HepG2 (cell line): ENCODE data around the gene ERCC4. TPM values are rescaled to one million over a fixed set of nuclear protein-coding genes. Genes with fewer than 3 reads are reported as not detected.
A peak's percentile ranks its signal among the peaks of the same experiment; 100 is the strongest.

Source experiments
- CC2D1A ChIP-seq: sonication (generic); formaldehyde crosslinking; IDR thresholded peaks from 2 replicates; pipeline ENCODE4 v1.8.1; 2023; ENCODE audit warnings: mild to moderate bottlenecking, missing genetic modification reagents
- FOXO1 ChIP-seq: sonication (generic); formaldehyde crosslinking; IDR thresholded peaks from 2 replicates; pipeline ENCODE4 v1.4.0; 2020; ENCODE audit warnings: missing genetic modification reagents
- NCOA1 ChIP-seq: sonication (generic); formaldehyde crosslinking; IDR thresholded peaks from 2 replicates; pipeline ENCODE4 v1.9.0; 2021; ENCODE audit warnings: missing genetic modification reagents
- YEATS4 ChIP-seq: sonication (generic); formaldehyde crosslinking; IDR thresholded peaks from 2 replicates; pipeline ENCODE4 v1.4.0; 2020; ENCODE audit warnings: missing genetic modification reagents, borderline replicate concordance
- ZNF124 ChIP-seq: sonication (generic); formaldehyde crosslinking; IDR thresholded peaks from 2 replicates; pipeline ENCODE4 v1.4.0; 2020; ENCODE audit warnings: missing genetic modification reagents
- ZNF256 ChIP-seq: sonication (generic); formaldehyde crosslinking; conservative IDR thresholded peaks from 2 replicates; pipeline ENCODE4 v1.4.0; 2020; ENCODE audit warnings: missing genetic modification reagents
- ZNF260 ChIP-seq: sonication (generic); formaldehyde crosslinking; IDR thresholded peaks from 2 replicates; pipeline ENCODE4 v1.4.0; 2020; ENCODE audit warnings: missing genetic modification reagents, low read depth, mild to moderate bottlenecking, borderline replicate concordance
- ZNF3 ChIP-seq: IDR thresholded peaks from 2 replicates; pipeline ENCODE4 v1.7.0; 2017; ENCODE audit warnings: inconsistent platforms
- ZNF329 ChIP-seq: sonication (generic); formaldehyde crosslinking; IDR thresholded peaks from 2 replicates; pipeline ENCODE4 v1.9.0; 2021; ENCODE audit warnings: low read depth, mild to moderate bottlenecking, missing genetic modification reagents
- ZNF572 ChIP-seq: sonication (generic); formaldehyde crosslinking; IDR thresholded peaks from 2 replicates; pipeline ENCODE4 v1.5.1; 2020; ENCODE audit warnings: mild to moderate bottlenecking, missing genetic modification reagents
- ZSCAN9 ChIP-seq: IDR thresholded peaks from 2 replicates; pipeline ENCODE4 v1.6.1; 2016; ENCODE audit warnings: borderline replicate concordance
- ZZZ3 ChIP-seq: sonication (generic); formaldehyde crosslinking; IDR thresholded peaks from 2 replicates; pipeline ENCODE4 v1.4.0; 2020; ENCODE audit warnings: missing genetic modification reagents, mild to moderate bottlenecking, borderline replicate concordance
- polyA plus RNA-seq, 8 experiments: library from polyadenylated mRNA; depleted of rRNA in 3 of 8; stranded (reverse) in 7 of 8; unstranded in 1 of 8; fragments of >200 nt; fragmentation: Illumina TruSeq in 4 of 8; extraction: Trizol in 4 of 8; gene quantifications; 2 replicates each; pipeline versions ENCODE4 v1.2.1 to v1.2.3, GENCODE V29; 2011 to 2016; ENCODE audit warnings: low read depth in 4 of 8, missing spikeins in 1 of 8, mixed read lengths in 1 of 8; ENCODE audit not compliant: insufficient read depth in 1 of 8
- total RNA-seq, 5 experiments: library from RNA; depleted of rRNA; stranded (reverse); fragments of >200 nt; fragmentation: Illumina TruSeq; extraction: Trizol; gene quantifications; 2 replicates each; pipeline ENCODE4 v1.2.3, GENCODE V29; 2016; ENCODE audit warnings: low read depth in 1 of 5
- TF ChIP-seq, protein P1 (sequence below): sonication (generic); formaldehyde crosslinking; IDR thresholded peaks from 2 replicates; pipeline ENCODE4 v1.4.0; 2020; ENCODE audit warnings: missing genetic modification reagents
- TF ChIP-seq, protein P2 (sequence below): sonication (generic); formaldehyde crosslinking; IDR thresholded peaks from 2 replicates; pipeline ENCODE4 v1.5.0; 2020; ENCODE audit warnings: missing genetic modification reagents
- TF ChIP-seq, protein P3 (sequence below): sonication (generic); formaldehyde crosslinking; IDR thresholded peaks from 2 replicates; pipeline ENCODE4 v1.5.0; 2020; ENCODE audit warnings: missing genetic modification reagents, mild to moderate bottlenecking, borderline replicate concordance
- TF ChIP-seq, protein P4 (sequence below): sonication (generic); formaldehyde crosslinking; IDR thresholded peaks from 2 replicates; pipeline ENCODE4 v1.4.0; 2020; ENCODE audit warnings: missing genetic modification reagents
- TF ChIP-seq, protein P5 (sequence below): sonication (generic); formaldehyde crosslinking; IDR thresholded peaks from 2 replicates; pipeline ENCODE4 v1.4.0; 2020; ENCODE audit warnings: mild to moderate bottlenecking, missing genetic modification reagents

The ERCC4 gene
- total and polyA plus RNA-seq, 2 of the 13 experiments (the other 11 are each of a cell fraction or from before 2014, with no cell fraction given): 5.4 to 15.2 TPM

DNA sequence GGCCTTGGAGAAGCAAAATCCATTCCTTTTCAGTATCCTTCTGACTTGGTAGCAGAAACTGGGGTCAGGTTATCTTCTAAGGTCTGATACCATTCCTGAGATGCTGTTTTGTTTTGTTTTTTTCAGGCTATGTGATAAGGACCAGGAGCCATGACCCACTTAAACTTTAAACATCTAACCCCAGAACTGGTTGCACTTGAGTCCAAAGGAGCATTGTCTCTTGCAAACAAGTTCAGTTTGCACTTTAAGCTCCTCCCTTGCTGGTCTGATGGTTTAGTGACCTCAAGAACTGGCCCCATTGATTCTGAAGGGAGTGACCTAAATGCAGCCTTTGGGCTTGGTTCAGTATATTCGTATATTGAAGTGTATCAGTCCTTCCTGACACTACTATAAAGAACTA, 75.2 kb downstream of the ERCC4 start (continued):
- TF ChIP-seq NCOA1 (CRISPR knock-in tag) (no peak), ZNF329 (CRISPR knock-in tag) (no peak), ZSCAN9 (CRISPR knock-in tag) (no peak), YEATS4 (CRISPR knock-in tag) (no peak), CC2D1A (CRISPR knock-in tag) (no peak), ZNF572 (CRISPR knock-in tag) (no peak), ZNF260 (CRISPR knock-in tag) (no peak), ZZZ3 (CRISPR knock-in tag) (no peak), ZNF124 (CRISPR knock-in tag) (no peak), FOXO1 (peak; percentile 59; the same call in 1 of the 2 replicates), ZNF3 (CRISPR knock-in tag) (no peak), ZNF256 (CRISPR knock-in tag) (no peak)
- TF ChIP-seq, protein P1, sequence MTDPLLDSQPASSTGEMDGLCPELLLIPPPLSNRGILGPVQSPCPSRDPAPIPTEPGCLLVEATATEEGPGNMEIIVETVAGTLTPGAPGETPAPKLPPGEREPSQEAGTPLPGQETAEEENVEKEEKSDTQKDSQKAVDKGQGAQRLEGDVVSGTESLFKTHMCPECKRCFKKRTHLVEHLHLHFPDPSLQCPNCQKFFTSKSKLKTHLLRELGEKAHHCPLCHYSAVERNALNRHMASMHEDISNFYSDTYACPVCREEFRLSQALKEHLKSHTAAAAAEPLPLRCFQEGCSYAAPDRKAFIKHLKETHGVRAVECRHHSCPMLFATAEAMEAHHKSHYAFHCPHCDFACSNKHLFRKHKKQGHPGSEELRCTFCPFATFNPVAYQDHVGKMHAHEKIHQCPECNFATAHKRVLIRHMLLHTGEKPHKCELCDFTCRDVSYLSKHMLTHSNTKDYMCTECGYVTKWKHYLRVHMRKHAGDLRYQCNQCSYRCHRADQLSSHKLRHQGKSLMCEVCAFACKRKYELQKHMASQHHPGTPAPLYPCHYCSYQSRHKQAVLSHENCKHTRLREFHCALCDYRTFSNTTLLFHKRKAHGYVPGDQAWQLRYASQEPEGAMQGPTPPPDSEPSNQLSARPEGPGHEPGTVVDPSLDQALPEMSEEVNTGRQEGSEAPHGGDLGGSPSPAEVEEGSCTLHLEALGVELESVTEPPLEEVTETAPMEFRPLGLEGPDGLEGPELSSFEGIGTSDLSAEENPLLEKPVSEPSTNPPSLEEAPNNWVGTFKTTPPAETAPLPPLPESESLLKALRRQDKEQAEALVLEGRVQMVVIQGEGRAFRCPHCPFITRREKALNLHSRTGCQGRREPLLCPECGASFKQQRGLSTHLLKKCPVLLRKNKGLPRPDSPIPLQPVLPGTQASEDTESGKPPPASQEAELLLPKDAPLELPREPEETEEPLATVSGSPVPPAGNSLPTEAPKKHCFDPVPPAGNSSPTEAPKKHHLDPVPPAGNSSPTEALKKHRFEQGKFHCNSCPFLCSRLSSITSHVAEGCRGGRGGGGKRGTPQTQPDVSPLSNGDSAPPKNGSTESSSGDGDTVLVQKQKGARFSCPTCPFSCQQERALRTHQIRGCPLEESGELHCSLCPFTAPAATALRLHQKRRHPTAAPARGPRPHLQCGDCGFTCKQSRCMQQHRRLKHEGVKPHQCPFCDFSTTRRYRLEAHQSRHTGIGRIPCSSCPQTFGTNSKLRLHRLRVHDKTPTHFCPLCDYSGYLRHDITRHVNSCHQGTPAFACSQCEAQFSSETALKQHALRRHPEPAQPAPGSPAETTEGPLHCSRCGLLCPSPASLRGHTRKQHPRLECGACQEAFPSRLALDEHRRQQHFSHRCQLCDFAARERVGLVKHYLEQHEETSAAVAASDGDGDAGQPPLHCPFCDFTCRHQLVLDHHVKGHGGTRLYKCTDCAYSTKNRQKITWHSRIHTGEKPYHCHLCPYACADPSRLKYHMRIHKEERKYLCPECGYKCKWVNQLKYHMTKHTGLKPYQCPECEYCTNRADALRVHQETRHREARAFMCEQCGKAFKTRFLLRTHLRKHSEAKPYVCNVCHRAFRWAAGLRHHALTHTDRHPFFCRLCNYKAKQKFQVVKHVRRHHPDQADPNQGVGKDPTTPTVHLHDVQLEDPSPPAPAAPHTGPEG (CRISPR knock-in tag): no peak
- TF ChIP-seq, protein P2, sequence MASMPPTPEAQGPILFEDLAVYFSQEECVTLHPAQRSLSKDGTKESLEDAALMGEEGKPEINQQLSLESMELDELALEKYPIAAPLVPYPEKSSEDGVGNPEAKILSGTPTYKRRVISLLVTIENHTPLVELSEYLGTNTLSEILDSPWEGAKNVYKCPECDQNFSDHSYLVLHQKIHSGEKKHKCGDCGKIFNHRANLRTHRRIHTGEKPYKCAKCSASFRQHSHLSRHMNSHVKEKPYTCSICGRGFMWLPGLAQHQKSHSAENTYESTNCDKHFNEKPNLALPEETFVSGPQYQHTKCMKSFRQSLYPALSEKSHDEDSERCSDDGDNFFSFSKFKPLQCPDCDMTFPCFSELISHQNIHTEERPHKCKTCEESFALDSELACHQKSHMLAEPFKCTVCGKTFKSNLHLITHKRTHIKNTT (CRISPR knock-in tag): no peak
- TF ChIP-seq, protein P3, sequence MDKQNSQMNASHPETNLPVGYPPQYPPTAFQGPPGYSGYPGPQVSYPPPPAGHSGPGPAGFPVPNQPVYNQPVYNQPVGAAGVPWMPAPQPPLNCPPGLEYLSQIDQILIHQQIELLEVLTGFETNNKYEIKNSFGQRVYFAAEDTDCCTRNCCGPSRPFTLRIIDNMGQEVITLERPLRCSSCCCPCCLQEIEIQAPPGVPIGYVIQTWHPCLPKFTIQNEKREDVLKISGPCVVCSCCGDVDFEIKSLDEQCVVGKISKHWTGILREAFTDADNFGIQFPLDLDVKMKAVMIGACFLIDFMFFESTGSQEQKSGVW (CRISPR knock-in tag): no peak
- TF ChIP-seq, protein P4, sequence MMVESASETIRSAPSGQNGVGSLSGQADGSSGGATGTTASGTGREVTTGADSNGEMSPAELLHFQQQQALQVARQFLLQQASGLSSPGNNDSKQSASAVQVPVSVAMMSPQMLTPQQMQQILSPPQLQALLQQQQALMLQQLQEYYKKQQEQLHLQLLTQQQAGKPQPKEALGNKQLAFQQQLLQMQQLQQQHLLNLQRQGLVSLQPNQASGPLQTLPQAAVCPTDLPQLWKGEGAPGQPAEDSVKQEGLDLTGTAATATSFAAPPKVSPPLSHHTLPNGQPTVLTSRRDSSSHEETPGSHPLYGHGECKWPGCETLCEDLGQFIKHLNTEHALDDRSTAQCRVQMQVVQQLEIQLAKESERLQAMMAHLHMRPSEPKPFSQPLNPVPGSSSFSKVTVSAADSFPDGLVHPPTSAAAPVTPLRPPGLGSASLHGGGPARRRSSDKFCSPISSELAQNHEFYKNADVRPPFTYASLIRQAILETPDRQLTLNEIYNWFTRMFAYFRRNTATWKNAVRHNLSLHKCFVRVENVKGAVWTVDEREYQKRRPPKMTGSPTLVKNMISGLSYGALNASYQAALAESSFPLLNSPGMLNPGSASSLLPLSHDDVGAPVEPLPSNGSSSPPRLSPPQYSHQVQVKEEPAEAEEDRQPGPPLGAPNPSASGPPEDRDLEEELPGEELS (CRISPR knock-in tag): no peak
- TF ChIP-seq, protein P5, sequence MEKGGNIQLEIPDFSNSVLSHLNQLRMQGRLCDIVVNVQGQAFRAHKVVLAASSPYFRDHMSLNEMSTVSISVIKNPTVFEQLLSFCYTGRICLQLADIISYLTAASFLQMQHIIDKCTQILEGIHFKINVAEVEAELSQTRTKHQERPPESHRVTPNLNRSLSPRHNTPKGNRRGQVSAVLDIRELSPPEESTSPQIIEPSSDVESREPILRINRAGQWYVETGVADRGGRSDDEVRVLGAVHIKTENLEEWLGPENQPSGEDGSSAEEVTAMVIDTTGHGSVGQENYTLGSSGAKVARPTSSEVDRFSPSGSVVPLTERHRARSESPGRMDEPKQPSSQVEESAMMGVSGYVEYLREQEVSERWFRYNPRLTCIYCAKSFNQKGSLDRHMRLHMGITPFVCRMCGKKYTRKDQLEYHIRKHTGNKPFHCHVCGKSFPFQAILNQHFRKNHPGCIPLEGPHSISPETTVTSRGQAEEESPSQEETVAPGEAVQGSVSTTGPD (CRISPR knock-in tag): no peak
